Measurements from ENCODE around the gene CCND3. TPM values are rescaled to one million over a fixed set of nuclear protein-coding genes. Genes with fewer than 3 reads are reported as not detected.

CCND3 gene
- 37.6 and 64.7 TPM in 2 replicates for total RNA-seq

GRCh38 chr6:41941280-41942066 lies at the start of gene CCND3:
CCND3 (minus strand) TSS chr6:41941808; CDS start chr6:41941649, 159 bp downstream.
- DNase-seq (ENCODE audit: low read depth, low spot score), result peak; percentile 36

- DNase-seq (ENCODE audit: low read depth, low spot score), result no peak
These were observed 44.7 kb upstream of the CCND3 start for GRCh38 chr6:41986339-41986738.

- no peak for DNase-seq (ENCODE audit: low read depth, low spot score)
These were observed 43.0 kb upstream of the CCND3 start for GRCh38 chr6:41984623-41985022.

GRCh38 chr6:41976794-41977484 lies 35.3 kb upstream of the CCND3 start:
- no peak for DNase-seq (ENCODE audit: low read depth, low spot score)

GRCh38 chr6:41975276-41975675 lies 33.7 kb upstream of the CCND3 start:
- no peak for DNase-seq (ENCODE audit: low read depth, low spot score)

- no peak for DNase-seq (ENCODE audit: low read depth, low spot score)
These were observed 32.7 kb upstream of the CCND3 start for GRCh38 chr6:41974281-41974825.

- DNase-seq (ENCODE audit: low read depth, low spot score), result no peak
These were observed 31.2 kb upstream of the CCND3 start for GRCh38 chr6:41972826-41973225.

- DNase-seq (ENCODE audit: low read depth, low spot score), result no peak
These were observed 28.8 kb upstream of the CCND3 start for GRCh38 chr6:41970436-41970846.

- DNase-seq (ENCODE audit: low read depth, low spot score), result no peak
These were observed 26.0 kb upstream of the CCND3 start for GRCh38 chr6:41967312-41968287.

- peak; percentile 49 for DNase-seq (ENCODE audit: low read depth, low spot score)
These were observed 25.3 kb upstream of the CCND3 start for GRCh38 chr6:41966961-41967311.

- no peak for DNase-seq (ENCODE audit: low read depth, low spot score)
These were observed 24.8 kb upstream of the CCND3 start for GRCh38 chr6:41966214-41966920.

- no peak for DNase-seq (ENCODE audit: low read depth, low spot score)
These were observed 24.0 kb upstream of the CCND3 start for GRCh38 chr6:41965429-41966213.

GRCh38 chr6:41964201-41964887 lies 22.7 kb upstream of the CCND3 start:
- no peak for DNase-seq (ENCODE audit: low read depth, low spot score)

- no peak for DNase-seq (ENCODE audit: low read depth, low spot score)
These were observed 21.8 kb upstream of the CCND3 start for GRCh38 chr6:41963371-41963770.

GRCh38 chr6:41960028-41960427 lies 18.4 kb upstream of the CCND3 start:
- DNase-seq (ENCODE audit: low read depth, low spot score), result no peak

GRCh38 chr6:41958022-41958856 lies 16.6 kb upstream of the CCND3 start:
- DNase-seq (ENCODE audit: low read depth, low spot score), result no peak

- no peak for DNase-seq (ENCODE audit: low read depth, low spot score)
These were observed 15.5 kb upstream of the CCND3 start for GRCh38 chr6:41957117-41957516.

GRCh38 chr6:41955412-41955811 lies 13.8 kb upstream of the CCND3 start:
- no peak for DNase-seq (ENCODE audit: low read depth, low spot score)

GRCh38 chr6:41954668-41955067 lies 13.1 kb upstream of the CCND3 start:
- no peak for DNase-seq (ENCODE audit: low read depth, low spot score)
